Measurements from ENCODE around the gene GCK.

GCK gene

DNA sequence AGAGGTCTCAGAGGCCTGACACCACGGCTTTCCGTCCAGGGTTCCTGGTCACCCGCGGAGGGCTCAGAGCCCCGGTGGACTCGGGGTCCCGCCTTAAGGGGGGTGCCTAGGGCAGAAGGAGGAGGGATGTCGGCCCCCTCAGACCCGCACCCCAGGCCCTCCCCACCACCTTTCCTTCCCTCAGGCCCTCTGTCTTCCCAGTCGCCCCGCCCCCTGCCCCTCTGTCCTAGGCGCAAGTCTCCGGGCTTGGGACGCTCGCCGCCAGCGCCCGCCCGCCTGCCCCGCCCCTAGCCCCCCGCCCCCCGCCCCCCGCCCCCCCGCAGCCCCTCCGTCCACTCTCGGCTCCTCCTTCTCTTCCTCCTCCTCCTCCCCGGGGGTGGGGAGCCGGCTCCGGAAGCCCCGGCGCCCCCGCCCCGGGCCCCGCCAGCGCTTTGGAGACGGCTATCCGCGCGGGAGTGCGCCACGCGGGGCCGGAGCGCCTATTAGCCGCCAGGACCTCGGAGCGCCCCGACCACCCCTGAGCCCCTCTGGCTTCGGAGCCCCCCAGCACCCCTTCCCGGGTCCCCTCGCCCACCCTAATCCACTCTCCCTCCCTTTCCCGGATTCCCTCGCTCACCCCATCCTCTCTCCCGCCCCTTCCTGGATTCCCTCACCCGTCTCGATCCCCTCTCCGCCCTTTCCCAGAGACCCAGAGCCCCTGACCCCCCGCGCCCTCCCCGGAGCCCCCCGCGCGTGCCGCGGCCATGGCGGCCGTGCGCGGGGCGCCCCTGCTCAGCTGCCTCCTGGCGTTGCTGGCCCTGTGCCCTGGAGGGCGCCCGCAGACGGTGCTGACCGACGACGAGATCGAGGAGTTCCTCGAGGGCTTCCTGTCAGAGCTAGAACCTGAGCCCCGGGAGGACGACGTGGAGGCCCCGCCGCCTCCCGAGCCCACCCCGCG is 85.0 kb downstream of the GCK start, which contains the start of gene AEBP1:
TSS of gene AEBP1 (plus strand) at position 423 of the 937 bp plus-strand sequence. CDS start at position 744, 321 bp downstream.
- Histone ChIP-seq H3K9ac (ENCODE audit: low read length) (no peak within 1 kb of the TSS), H3K27me3 (ENCODE audit: control insufficient read depth, insufficient read depth, low read length) (peaks cover 31% of the 10 kb centered on the region), H3K36me3 (ENCODE audit: control insufficient read depth, insufficient read depth, low read length) (peaks cover 11% of the 10 kb centered on the region), H3K4me3 (ENCODE audit: low read depth, low read length) (peak within 1 kb of the TSS; percentile 61), H3K9me3 (ENCODE audit: control insufficient read depth, insufficient read depth, low read depth, low read length) (no peaks in the 10 kb centered on the region), H3K27ac (ENCODE audit: low read depth, low read length) (no peak within 1 kb of the TSS), H3K4me1 (ENCODE audit: control insufficient read depth, insufficient read depth, low read length) (peaks cover 13% of the 10 kb centered on the region)

DNA sequence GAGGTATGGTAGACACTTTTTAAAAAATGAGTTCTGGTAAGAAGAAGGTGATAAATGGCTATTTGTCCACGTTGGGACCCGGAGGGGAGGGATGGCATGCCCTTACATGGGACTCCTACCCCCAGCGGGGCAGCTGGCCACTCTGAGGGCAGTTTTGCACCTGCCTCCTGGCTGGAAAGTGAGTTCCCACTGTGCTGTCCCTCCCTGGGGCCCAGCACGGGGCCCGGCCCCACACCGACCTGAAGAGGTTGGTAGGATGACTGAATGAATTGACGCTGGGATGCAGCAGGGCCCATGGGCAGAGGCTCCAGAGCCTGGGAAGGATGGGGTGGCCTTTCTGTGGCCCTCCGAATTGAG is 85.7 kb downstream of the GCK start:
- no peak overlapping the region for H3K9ac ChIP-seq (ENCODE audit: low read length)
- H3K27ac ChIP-seq (ENCODE audit: low read depth, low read length): no peak overlapping the region
- H3K4me3 ChIP-seq (ENCODE audit: low read depth, low read length): peak overlapping the region; percentile 61

GRCh38 chr7:44102846-44103565 is 86.2 kb downstream of the GCK start:
- Histone ChIP-seq H3K4me1 (ENCODE audit: control insufficient read depth, insufficient read depth, low read length) (peaks cover 13% of the 10 kb centered on the region), H3K27me3 (ENCODE audit: control insufficient read depth, insufficient read depth, low read length) (peaks cover 31% of the 10 kb centered on the region), H3K27ac (ENCODE audit: low read depth, low read length) (no peak overlapping the region), H3K36me3 (ENCODE audit: control insufficient read depth, insufficient read depth, low read length) (peaks cover 7% of the 10 kb centered on the region), H3K9me3 (ENCODE audit: control insufficient read depth, insufficient read depth, low read depth, low read length) (no peaks in the 10 kb centered on the region), H3K9ac (ENCODE audit: low read length) (no peak overlapping the region), H3K4me3 (ENCODE audit: low read depth, low read length) (peak overlapping the region; percentile 61)

More for the DNA sequence above, 85.7 kb downstream of the GCK start:
- Histone ChIP-seq H3K36me3 (ENCODE audit: control insufficient read depth, insufficient read depth, low read length) (peaks cover 11% of the 10 kb centered on the region), H3K27me3 (ENCODE audit: control insufficient read depth, insufficient read depth, low read length) (peaks cover 31% of the 10 kb centered on the region), H3K4me1 (ENCODE audit: control insufficient read depth, insufficient read depth, low read length) (peaks cover 13% of the 10 kb centered on the region), H3K9me3 (ENCODE audit: control insufficient read depth, insufficient read depth, low read depth, low read length) (no peaks in the 10 kb centered on the region)

- peaks cover 31% of the 10 kb centered on the region for H3K27me3 ChIP-seq (ENCODE audit: control insufficient read depth, insufficient read depth, low read length)
- no peaks in the 10 kb centered on the region for H3K9me3 ChIP-seq (ENCODE audit: control insufficient read depth, insufficient read depth, low read depth, low read length)
- H3K4me3 ChIP-seq (ENCODE audit: low read depth, low read length): no peak overlapping the region
- H3K4me1 ChIP-seq (ENCODE audit: control insufficient read depth, insufficient read depth, low read length): peaks cover 13% of the 10 kb centered on the region
- no peak overlapping the region for H3K27ac ChIP-seq (ENCODE audit: low read depth, low read length)
- H3K36me3 ChIP-seq (ENCODE audit: control insufficient read depth, insufficient read depth, low read length): peaks cover 3% of the 10 kb centered on the region
- H3K9ac ChIP-seq (ENCODE audit: low read length): no peak overlapping the region
These were observed 87.0 kb downstream of the GCK start for GRCh38 chr7:44101966-44102845.

DNA sequence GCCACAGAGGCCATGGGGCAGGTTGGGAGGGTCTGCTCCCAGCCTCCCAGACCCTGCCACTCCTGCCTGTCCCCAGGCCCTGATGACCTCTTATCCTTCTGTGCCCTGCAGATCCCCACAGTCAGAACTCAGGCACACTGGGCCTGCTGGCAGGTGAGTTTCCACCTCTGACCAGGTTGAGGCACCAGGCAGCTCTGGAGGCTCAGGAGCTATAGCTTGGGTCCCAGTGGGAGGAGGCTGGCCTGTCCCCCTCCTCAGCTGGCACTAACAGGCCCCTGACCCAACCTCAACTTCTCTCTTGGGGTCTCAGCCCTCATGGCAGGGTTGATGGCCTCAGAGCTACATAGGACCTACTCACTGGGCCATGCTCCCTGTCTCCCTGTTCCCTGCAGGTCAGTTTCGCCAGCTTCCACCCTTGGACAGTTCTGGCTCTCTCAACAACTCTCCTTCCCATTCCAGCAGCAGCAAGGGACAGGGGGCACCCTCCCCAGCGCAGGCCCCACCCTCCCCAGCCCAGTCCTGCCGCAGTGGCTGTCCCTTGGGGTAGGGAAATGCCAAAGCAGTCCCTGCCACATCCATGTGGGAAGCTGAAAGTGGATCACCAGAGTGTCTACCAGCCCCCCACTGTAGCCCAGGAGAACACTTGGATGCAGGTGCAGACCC is 87.8 kb downstream of the GCK start:
- Histone ChIP-seq H3K27me3 (ENCODE audit: control insufficient read depth, insufficient read depth, low read length) (peaks cover 31% of the 10 kb centered on the region), H3K27ac (ENCODE audit: low read depth, low read length) (no peak overlapping the region), H3K9me3 (ENCODE audit: control insufficient read depth, insufficient read depth, low read depth, low read length) (no peaks in the 10 kb centered on the region), H3K4me1 (ENCODE audit: control insufficient read depth, insufficient read depth, low read length) (peaks cover 13% of the 10 kb centered on the region), H3K36me3 (ENCODE audit: control insufficient read depth, insufficient read depth, low read length) (no peaks in the 10 kb centered on the region), H3K4me3 (ENCODE audit: low read depth, low read length) (no peak overlapping the region), H3K9ac (ENCODE audit: low read length) (no peak overlapping the region)

DNA sequence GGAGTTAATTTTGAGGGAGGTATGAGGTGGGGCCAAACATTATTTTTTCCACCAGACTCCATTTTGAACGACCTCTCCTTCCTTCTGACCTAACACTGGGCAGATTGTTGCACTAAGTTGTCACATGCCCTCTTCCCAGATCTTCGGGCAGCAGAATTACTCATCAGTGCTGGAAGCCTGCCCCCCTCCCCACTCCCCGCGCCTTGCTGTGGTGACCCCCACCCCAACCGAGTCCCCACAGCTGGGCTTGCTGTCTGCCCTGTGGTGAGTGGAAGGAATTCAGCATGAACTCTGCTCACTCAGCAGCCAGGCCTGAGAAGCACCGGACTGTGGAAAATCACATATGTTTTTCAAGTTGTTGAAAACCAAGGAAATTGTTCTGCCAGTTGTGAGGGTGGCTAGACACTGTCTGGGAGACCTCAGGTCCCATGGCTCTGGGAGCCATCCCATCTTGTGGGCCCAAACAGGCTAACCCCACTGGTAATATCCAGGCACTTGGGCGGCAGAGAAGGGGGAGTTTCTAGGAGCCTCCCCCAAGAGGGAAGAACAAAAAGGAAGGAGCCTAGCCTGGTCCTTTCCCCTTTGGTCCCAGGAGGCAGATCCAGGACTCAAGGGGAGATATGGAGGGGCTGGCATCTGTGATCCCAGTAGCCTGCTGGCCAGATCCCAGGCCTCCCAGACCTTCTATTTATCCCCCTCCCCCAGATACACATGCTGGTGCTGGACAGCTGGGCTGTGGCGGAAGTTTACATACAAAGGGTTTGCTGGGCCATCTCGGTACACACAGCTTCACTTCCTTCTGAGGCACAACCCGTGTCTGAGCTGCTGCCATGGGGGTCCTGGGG is 88.6 kb downstream of the GCK start:
- H3K36me3 ChIP-seq (ENCODE audit: control insufficient read depth, insufficient read depth, low read length): no peaks in the 10 kb centered on the region
- peaks cover 31% of the 10 kb centered on the region for H3K27me3 ChIP-seq (ENCODE audit: control insufficient read depth, insufficient read depth, low read length)
- H3K4me3 ChIP-seq (ENCODE audit: low read depth, low read length): no peak overlapping the region
- no peak overlapping the region for H3K27ac ChIP-seq (ENCODE audit: low read depth, low read length)
- no peak overlapping the region for H3K9ac ChIP-seq (ENCODE audit: low read length)
- peaks cover 11% of the 10 kb centered on the region for H3K4me1 ChIP-seq (ENCODE audit: control insufficient read depth, insufficient read depth, low read length)
- no peaks in the 10 kb centered on the region for H3K9me3 ChIP-seq (ENCODE audit: control insufficient read depth, insufficient read depth, low read depth, low read length)

DNA sequence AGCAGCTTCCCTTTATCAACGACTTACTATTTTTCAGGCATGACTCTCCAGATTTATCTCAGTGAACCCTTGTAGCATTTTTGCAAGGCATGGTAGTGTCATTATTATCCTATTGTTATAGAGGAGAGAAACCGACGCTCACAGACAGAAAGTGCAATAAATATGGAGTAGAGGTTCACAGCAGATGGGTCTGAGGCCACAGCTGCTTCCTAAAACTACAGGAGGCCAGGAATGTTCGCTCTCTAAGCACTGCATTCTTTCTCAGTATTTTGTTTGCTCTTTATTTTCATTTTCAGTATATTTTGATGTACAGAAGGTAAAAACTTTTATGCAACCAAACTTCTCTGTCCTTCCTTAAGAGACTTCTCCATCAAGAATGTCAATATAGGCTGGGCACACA is 89.6 kb downstream of the GCK start:
- Histone ChIP-seq H3K4me3 (ENCODE audit: low read depth, low read length) (no peak overlapping the region), H3K36me3 (ENCODE audit: control insufficient read depth, insufficient read depth, low read length) (no peaks in the 10 kb centered on the region), H3K9me3 (ENCODE audit: control insufficient read depth, insufficient read depth, low read depth, low read length) (no peaks in the 10 kb centered on the region), H3K4me1 (ENCODE audit: control insufficient read depth, insufficient read depth, low read length) (peaks cover 4% of the 10 kb centered on the region), H3K27ac (ENCODE audit: low read depth, low read length) (no peak overlapping the region), H3K27me3 (ENCODE audit: control insufficient read depth, insufficient read depth, low read length) (peaks cover 22% of the 10 kb centered on the region), H3K9ac (ENCODE audit: low read length) (no peak overlapping the region)

GRCh38 chr7:44098092-44099068 is 90.9 kb downstream of the GCK start:
- Histone ChIP-seq H3K9ac (ENCODE audit: low read length) (no peak overlapping the region), H3K4me3 (ENCODE audit: low read depth, low read length) (no peak overlapping the region), H3K36me3 (ENCODE audit: control insufficient read depth, insufficient read depth, low read length) (no peaks in the 10 kb centered on the region), H3K27ac (ENCODE audit: low read depth, low read length) (no peak overlapping the region), H3K9me3 (ENCODE audit: control insufficient read depth, insufficient read depth, low read depth, low read length) (no peaks in the 10 kb centered on the region), H3K27me3 (ENCODE audit: control insufficient read depth, insufficient read depth, low read length) (peaks cover 17% of the 10 kb centered on the region), H3K4me1 (ENCODE audit: control insufficient read depth, insufficient read depth, low read length) (peaks cover under 1% of the 10 kb centered on the region; the same call in 1 of the 2 replicates)

Measured in HUES6 (cell line).